CD4-positive, alpha-beta T cell treated with Interleukin-4 for 1 hour (primary cell): ENCODE data around the gene RAB12.
"Not testable (repeated sequence)": the region's sequence is repeated elsewhere in the genome, so short reads cannot be mapped to it uniquely, and the experiment has no call there.

Experiments used
- DNase-seq, 2 donors: peaks; one replicate each; pipeline ENCODE4 v3.0.0-alpha.2; 2020 to 2022

The RAB12 gene

GRCh38 chr18:8608795-8609658, at the start of gene RAB12:
Gene RAB12 (plus strand): TSS chr18:8609437. CDS start chr18:8609440, 3 bp downstream.
- peak; percentile 86 to 87 for DNase-seq

- DNase-seq: no peak
These were observed 49.5 kb upstream of the RAB12 start for GRCh38 chr18:8559612-8560186.

GRCh38 chr18:8561123-8561910, 47.9 kb upstream of the RAB12 start:
- DNase-seq: no peak

- DNase-seq: no peak
These were observed 47.2 kb upstream of the RAB12 start for GRCh38 chr18:8562070-8562469.

- DNase-seq: no peak
These were observed 46.3 kb upstream of the RAB12 start for GRCh38 chr18:8562919-8563318.

GRCh38 chr18:8571399-8571798, 37.8 kb upstream of the RAB12 start:
- DNase-seq: no peak

GRCh38 chr18:8573766-8574165, 35.5 kb upstream of the RAB12 start:
- DNase-seq: not testable (repeated sequence)

GRCh38 chr18:8584798-8585197, 24.4 kb upstream of the RAB12 start:
- no peak for DNase-seq

GRCh38 chr18:8586941-8587340, 22.3 kb upstream of the RAB12 start:
- DNase-seq: no peak

- DNase-seq: no peak
These were observed 13.8 kb upstream of the RAB12 start for GRCh38 chr18:8595445-8595844.

GRCh38 chr18:8601277-8602032, 7.8 kb upstream of the RAB12 start:
- DNase-seq: peak in 1 of 2 donors; percentile 20

GRCh38 chr18:8602040-8602439, 7.2 kb upstream of the RAB12 start:
- no peak for DNase-seq

GRCh38 chr18:8602557-8602956, 6.7 kb upstream of the RAB12 start:
- DNase-seq: no peak

- DNase-seq: no peak
These were observed 5.3 kb upstream of the RAB12 start for GRCh38 chr18:8603663-8604520.

- no peak for DNase-seq
These were observed 3.3 kb upstream of the RAB12 start for GRCh38 chr18:8605974-8606373.

- DNase-seq: no peak
These were observed 1.2 kb upstream of the RAB12 start for GRCh38 chr18:8607776-8608742.

GRCh38 chr18:8609659-8610458, 622 bp downstream of the RAB12 start:
- no peak for DNase-seq

- peak in 1 of 2 donors; percentile 46 for DNase-seq
These were observed 1.2 kb downstream of the RAB12 start for GRCh38 chr18:8610459-8610851.

- DNase-seq: no peak
These were observed 2.8 kb downstream of the RAB12 start for GRCh38 chr18:8611916-8612576.
